GM12878 (cell line): Measurements from ENCODE around the gene RASAL2.

Experiments used
- ASH2L ChIP-seq: fragments of 300-600, 200-600 bp; sonication (generic); IDR thresholded peaks from 2 replicates; pipeline ENCODE4 v1.6.1; 2017; ENCODE audit warnings: low read depth, mild to moderate bottlenecking, borderline replicate concordance
- CTCF ChIP-seq, 3 experiments: IDR thresholded peaks in 2 of 3; conservative IDR thresholded peaks in 1 of 3; 2 replicates each; pipeline ENCODE4 v1.5.1; 2011; ENCODE audit warnings: low read depth in 3 of 3, low read length in 3 of 3, mild to moderate bottlenecking in 3 of 3, control low read depth in 2 of 3, moderate library complexity in 2 of 3, inconsistent platforms in 1 of 3, mixed read lengths in 1 of 3; ENCODE audit not compliant: control insufficient read depth in 2 of 3, insufficient read depth in 1 of 3; ENCODE audit errors: extremely low read depth in 1 of 3
- FOXK2 ChIP-seq: fragments of 450-650 bp; IDR thresholded peaks from 2 replicates; pipeline ENCODE4 v1.6.1; 2017; ENCODE audit warnings: mild to moderate bottlenecking, moderate library complexity
- FOXM1 ChIP-seq: IDR thresholded peaks from 2 replicates; pipeline ENCODE4 v1.6.1; 2012; ENCODE audit warnings: low read depth, mild to moderate bottlenecking, inconsistent platforms, low read length, moderate library complexity
- MAX ChIP-seq: IDR thresholded peaks from 2 replicates; pipeline ENCODE4 v1.6.1; 2012; ENCODE audit warnings: low read depth, low read length, improper control_type of control experiment
- NBN ChIP-seq: fragments of 450-650 bp; IDR thresholded peaks from 2 replicates; pipeline ENCODE4 v1.6.1; 2016
- NR2F1 ChIP-seq: fragments of 450-650 bp; conservative IDR thresholded peaks from 2 replicates; pipeline ENCODE4 v1.6.1; 2017; ENCODE audit warnings: mild to moderate bottlenecking
- POU2F2 ChIP-seq: IDR thresholded peaks from 3 replicates; pipeline ENCODE4 v1.6.1; 2011; ENCODE audit warnings: low read depth, mild to moderate bottlenecking, low read length, borderline replicate concordance
- RAD21 ChIP-seq: IDR thresholded peaks from 2 replicates; pipeline ENCODE4 v1.6.1; 2011; ENCODE audit warnings: mild to moderate bottlenecking, low read depth, low read length, moderate library complexity; ENCODE audit not compliant: insufficient read depth
- RBBP5 ChIP-seq: fragments of 200-600 bp; sonication (generic); conservative IDR thresholded peaks from 2 replicates; pipeline ENCODE4 v1.6.1; 2016
- RFX5 ChIP-seq: IDR thresholded peaks from 2 replicates; pipeline ENCODE4 v1.6.1; 2011; ENCODE audit warnings: low read depth, low read length, improper control_type of control experiment
- TCF12 ChIP-seq: IDR thresholded peaks from 2 replicates; pipeline ENCODE4 v1.6.1; 2011; ENCODE audit warnings: low read depth, mild to moderate bottlenecking, low read length
- TF ChIP-seq, protein P1 (sequence below): fragments of 450-650 bp; conservative IDR thresholded peaks from 2 replicates; pipeline ENCODE4 v1.6.1; 2017; ENCODE audit warnings: mild to moderate bottlenecking, moderate library complexity

DNA sequence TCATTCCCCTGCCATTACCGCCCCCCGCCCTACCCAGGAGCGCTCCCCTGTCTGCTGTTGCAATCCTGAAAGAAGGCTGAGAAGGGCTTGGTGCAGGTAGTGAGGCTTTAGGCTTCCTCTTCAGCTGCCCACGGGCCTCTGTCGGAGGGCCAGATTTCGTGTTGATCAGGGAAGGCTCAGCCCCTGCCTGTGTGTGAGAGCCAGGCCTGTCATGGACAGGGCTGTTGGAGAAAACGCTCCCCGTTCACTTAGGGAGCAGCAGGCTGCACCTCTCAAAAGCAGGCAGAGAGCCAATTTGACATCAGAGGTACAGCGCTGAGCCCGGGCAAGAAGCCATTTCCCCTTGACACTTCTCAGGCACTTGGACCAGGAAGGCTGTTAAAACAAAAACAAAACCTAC is 438.0 kb downstream of the RASAL2 start:
- TF ChIP-seq MAX (no peak), CTCF (IDR thresholded peaks at IDR 0.05 in 2 of 3, conservative IDR thresholded peaks at IDR 0.05 in 1 of 3; ENCODE audit: control insufficient read depth in 2 of 3, extremely low read depth in 1 of 3, insufficient read depth in 1 of 3, low read depth in 3 of 3, low read length in 3 of 3) (no peak), NBN (no peak), TCF12 (no peak), NR2F1 (no peak), FOXK2 (no peak), RAD21 (no peak), ASH2L (no peak), FOXM1 (no peak), RBBP5 (no peak), RFX5 (no peak), POU2F2 (no peak)
- TF ChIP-seq, protein P1, sequence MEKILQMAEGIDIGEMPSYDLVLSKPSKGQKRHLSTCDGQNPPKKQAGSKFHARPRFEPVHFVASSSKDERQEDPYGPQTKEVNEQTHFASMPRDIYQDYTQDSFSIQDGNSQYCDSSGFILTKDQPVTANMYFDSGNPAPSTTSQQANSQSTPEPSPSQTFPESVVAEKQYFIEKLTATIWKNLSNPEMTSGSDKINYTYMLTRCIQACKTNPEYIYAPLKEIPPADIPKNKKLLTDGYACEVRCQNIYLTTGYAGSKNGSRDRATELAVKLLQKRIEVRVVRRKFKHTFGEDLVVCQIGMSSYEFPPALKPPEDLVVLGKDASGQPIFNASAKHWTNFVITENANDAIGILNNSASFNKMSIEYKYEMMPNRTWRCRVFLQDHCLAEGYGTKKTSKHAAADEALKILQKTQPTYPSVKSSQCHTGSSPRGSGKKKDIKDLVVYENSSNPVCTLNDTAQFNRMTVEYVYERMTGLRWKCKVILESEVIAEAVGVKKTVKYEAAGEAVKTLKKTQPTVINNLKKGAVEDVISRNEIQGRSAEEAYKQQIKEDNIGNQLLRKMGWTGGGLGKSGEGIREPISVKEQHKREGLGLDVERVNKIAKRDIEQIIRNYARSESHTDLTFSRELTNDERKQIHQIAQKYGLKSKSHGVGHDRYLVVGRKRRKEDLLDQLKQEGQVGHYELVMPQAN, result no peak
